NOMO-1 (cell line): ENCODE data around the gene ERC1.
"Not testable (repeated sequence)": the region's sequence is repeated elsewhere in the genome, so short reads cannot be mapped to it uniquely, and the experiment has no call there.

Source experiments
- DNase-seq, 2 experiments: peaks; one replicate each; lab custom pipeline; 2025; ENCODE audit not compliant: unreplicated experiment in 2 of 2; lab: John Stamatoyannopoulos, UW

Gene ERC1

GRCh38 chr12:1020389-1020788 is 29.4 kb downstream of the ERC1 start:
- no peak for DNase-seq

GRCh38 chr12:1022032-1022970 is 31.3 kb downstream of the ERC1 start:
- no peak for DNase-seq

- no peak for DNase-seq
Measured at GRCh38 chr12:1030779-1031178, 39.8 kb downstream of the ERC1 start.

GRCh38 chr12:1034243-1034642 is 43.2 kb downstream of the ERC1 start:
- DNase-seq = no peak

- DNase-seq = no peak
Measured at GRCh38 chr12:1034751-1035457, 43.9 kb downstream of the ERC1 start.

- DNase-seq = no peak
Measured at GRCh38 chr12:1041478-1041877, 50.5 kb downstream of the ERC1 start.

- no peak for DNase-seq
Measured at GRCh38 chr12:1044199-1044598, 53.2 kb downstream of the ERC1 start.

- DNase-seq = no peak
Measured at GRCh38 chr12:1044696-1045095, 53.7 kb downstream of the ERC1 start.

- DNase-seq = no peak
Measured at GRCh38 chr12:1046727-1047126, 55.7 kb downstream of the ERC1 start.

GRCh38 chr12:1047898-1048660 is 57.1 kb downstream of the ERC1 start:
- DNase-seq = peak; percentile 65 to 77

GRCh38 chr12:1050059-1050707 is 59.2 kb downstream of the ERC1 start:
- no peak for DNase-seq

GRCh38 chr12:1051672-1052071 is 60.6 kb downstream of the ERC1 start:
- not testable (repeated sequence) for DNase-seq

- no peak for DNase-seq
Measured at GRCh38 chr12:1053690-1054089, 62.7 kb downstream of the ERC1 start.

GRCh38 chr12:1054117-1054870 is 63.3 kb downstream of the ERC1 start:
- no peak for DNase-seq

GRCh38 chr12:1056390-1056789 is 65.4 kb downstream of the ERC1 start:
- DNase-seq = no peak

GRCh38 chr12:1058423-1058822 is 67.4 kb downstream of the ERC1 start:
- DNase-seq = no peak

- no peak for DNase-seq
Measured at GRCh38 chr12:1059162-1059561, 68.1 kb downstream of the ERC1 start.

GRCh38 chr12:1063852-1064251 is 72.8 kb downstream of the ERC1 start:
- no peak for DNase-seq

GRCh38 chr12:1064317-1064716 is 73.3 kb downstream of the ERC1 start:
- no peak for DNase-seq

GRCh38 chr12:1065629-1066028 is 74.6 kb downstream of the ERC1 start:
- no peak for DNase-seq
